IPS-15b (cell line): ENCODE data around the gene C5.

Experiments
- H3K27me3 ChIP-seq: one replicate; pipeline ENCODE4 v1.6.1; 2013; ENCODE audit warnings: low read length; ENCODE audit not compliant: control insufficient read depth, insufficient read depth
- H3K36me3 ChIP-seq: one replicate; pipeline ENCODE4 v1.6.1; 2013; ENCODE audit warnings: low read length; ENCODE audit not compliant: control insufficient read depth, insufficient read depth
- H3K4me1 ChIP-seq: one replicate; pipeline ENCODE4 v1.6.1; 2013; ENCODE audit warnings: mild to moderate bottlenecking, low read length; ENCODE audit not compliant: control insufficient read depth, insufficient read depth
- H3K4me3 ChIP-seq: one replicate; pipeline ENCODE4 v1.5.1; 2013; ENCODE audit warnings: low read depth, low read length
- H3K9ac ChIP-seq: one replicate; pipeline ENCODE4 v1.6.1; 2013; ENCODE audit warnings: low read depth, mild to moderate bottlenecking, low read length
- H3K9me3 ChIP-seq: one replicate; pipeline ENCODE4 v1.6.1; 2013; ENCODE audit warnings: mild to moderate bottlenecking, low read length; ENCODE audit not compliant: control insufficient read depth, insufficient read depth

The C5 gene

DNA sequence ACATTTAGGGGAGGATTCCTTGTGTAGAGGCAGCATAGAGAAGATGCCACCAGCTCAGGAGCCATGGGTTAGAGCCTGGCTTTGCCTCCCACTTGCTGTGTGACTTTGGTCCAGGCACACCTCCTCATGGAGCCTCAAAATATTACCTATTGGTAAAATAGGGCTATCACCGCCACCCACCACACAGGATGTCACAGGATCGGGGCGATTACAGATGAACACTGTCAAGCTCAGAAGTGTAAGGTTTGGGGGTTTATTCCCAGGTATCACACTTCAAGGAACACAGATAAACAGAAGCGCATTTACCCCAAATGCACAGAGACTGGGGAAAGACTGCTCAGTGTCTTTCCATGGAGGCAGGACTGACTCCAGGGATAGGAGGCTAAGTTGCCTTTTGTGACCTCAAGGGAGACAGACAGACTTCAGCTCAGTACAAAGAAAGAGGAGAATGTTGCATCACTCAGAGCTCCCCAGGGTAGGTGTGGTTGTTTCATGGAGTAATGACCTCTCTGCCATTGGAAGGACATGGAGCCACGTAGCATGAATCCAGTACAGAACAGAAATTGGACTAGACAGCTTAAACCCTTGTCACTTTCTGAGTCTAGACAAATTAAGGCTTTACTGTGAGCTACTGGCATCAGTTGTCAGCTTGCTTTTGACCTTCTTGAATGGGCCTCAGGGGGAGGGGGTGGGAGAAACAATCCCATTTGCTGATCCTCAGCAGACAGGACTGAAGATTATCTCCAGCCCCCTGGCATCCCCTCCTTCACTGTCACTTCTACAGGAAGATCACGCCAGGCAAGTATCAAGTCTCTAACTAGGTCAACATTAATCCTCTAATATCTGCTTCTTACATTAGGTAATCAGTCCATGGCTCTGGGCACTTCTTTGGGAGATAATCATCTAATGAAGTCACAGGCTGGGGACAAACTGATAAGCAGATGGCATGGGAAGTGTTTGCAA, 130.0 kb downstream of the C5 start:
- no peaks in the 10 kb centered on the region for H3K36me3 ChIP-seq
- H3K4me1 ChIP-seq: peaks cover 8% of the 10 kb centered on the region
- H3K9me3 ChIP-seq: no peaks in the 10 kb centered on the region
- H3K9ac ChIP-seq: no peak overlapping the region
- no peaks in the 10 kb centered on the region for H3K27me3 ChIP-seq
- H3K4me3 ChIP-seq: no peak overlapping the region

DNA sequence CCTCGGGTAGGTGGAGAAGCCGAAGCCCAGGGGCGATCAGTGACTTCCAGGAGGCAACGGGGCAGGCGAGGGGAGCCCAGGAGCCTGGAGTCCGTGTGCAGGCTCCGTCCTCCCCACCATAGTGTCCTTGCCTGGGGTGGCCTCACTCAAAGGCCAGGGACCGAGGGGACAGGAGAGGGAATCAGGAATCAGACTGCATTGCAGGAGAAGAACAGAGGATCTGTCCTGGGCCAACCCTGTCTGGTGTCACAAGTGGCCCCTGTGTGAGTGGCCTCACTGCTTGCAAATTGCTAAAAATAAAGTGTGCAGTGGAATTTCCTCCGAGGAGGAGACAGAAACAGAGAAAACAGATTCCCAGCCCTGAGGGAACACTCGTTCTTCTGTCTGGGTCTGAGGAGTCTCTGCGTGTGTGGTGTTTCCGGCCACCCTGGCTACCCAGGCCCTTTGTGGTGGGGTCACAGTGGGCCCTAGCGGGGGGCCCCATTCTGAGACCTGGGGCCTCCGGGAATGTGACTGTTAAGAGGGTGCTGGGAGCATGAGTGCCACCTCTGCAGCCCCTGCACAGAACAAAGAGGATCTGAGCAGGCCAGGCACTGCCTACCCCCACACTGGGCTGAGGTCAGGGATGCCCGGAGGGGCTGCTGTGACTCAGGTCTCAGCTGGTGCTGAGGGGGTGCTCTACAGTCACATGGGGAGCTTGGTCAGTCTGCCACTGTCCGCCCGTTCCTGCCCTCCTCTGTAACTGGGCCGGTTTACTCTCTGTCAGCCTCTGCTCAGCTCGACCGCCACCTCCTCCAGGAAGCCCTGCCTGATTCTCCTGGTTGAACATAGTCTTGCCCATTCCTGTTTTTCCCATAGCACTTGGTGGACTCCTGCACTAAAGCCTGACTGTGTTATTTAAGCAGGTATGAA, 130.9 kb downstream of the C5 start:
- Histone ChIP-seq H3K27me3 (no peaks in the 10 kb centered on the region), H3K9ac (no peak overlapping the region), H3K4me1 (peaks cover 3% of the 10 kb centered on the region), H3K4me3 (no peak overlapping the region), H3K9me3 (no peaks in the 10 kb centered on the region), H3K36me3 (no peaks in the 10 kb centered on the region)

DNA sequence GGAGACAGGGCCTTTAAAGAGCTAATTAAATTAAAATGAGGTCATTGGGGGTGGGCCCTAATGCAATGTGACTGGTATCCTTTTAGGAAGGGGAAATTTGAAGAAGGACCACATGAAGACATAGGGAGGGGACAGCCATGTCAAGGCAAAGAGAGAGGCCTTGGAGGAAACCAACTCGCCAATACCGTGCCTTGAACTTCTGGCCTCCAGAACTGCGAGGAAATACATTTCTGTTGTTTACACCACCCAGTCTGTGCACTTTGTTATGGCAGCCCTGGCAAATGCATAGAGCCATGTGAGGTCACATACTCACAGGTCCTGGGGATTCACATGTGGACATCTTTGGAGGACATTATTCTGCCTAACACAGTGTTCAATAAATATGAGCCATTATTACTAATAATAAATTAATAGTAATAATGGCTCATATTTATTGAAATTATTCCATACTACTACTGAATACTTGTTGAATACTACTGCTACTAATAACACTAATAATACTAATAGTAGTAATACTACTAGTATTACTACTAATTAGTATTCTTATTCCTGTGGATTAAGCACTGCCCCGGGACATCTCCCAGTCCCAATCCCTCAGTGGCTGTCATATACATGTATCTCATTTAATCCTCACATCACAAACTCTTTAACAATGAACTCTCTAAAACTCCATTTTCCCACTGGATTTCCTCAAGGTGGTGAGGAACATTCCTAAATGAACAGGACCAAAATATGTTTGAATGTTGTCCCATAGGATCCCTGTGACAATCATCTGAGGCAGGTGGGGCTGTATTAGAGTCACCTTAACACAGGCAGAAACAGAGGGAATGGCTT, 131.9 kb downstream of the C5 start:
- H3K4me1 ChIP-seq: peaks cover 5% of the 10 kb centered on the region
- H3K9ac ChIP-seq: no peak overlapping the region
- H3K4me3 ChIP-seq: no peak overlapping the region
- no peaks in the 10 kb centered on the region for H3K36me3 ChIP-seq
- no peaks in the 10 kb centered on the region for H3K9me3 ChIP-seq
- no peaks in the 10 kb centered on the region for H3K27me3 ChIP-seq

DNA sequence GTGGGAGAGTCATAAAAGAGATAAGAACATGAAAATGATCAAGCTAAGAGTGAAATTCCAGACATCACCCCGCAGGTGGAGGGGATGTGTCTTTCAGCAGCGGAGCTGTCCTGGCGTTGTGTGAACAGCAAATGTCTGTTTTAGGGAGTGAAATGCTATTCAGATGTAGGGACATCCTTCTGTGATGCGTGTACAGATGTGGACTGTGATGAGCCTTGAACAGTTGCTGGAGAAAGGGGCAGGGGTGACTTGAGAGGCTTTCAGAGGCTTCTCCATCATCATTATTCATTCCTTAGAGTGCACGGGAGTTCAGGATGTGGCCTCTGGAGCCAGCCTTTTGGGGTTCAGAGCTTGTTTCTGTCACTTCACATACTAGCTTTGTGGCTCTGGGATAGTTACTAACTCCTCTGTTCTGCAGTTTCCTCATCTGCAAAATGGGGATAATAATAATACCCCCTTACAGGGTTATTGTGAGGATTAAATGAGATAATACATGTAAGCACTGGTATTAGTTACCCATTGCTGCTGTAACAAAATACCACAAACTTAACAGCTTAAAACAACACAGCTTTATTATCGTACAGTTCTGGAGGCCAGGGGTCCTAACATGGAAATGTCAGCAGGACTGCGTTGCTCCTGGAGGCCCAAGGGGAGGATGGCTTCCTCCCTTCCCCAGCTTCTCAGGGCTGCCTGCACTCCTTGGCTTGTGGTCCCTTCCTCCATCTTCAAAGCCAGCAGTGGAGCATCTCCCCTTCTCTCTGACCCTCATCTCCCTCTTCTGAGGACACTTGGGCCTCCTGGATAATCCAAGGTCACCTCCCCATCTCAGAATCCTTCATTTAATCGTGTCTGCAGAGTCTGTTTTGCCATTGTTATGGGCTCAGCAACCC, 132.8 kb downstream of the C5 start:
- Histone ChIP-seq H3K27me3 (no peaks in the 10 kb centered on the region), H3K4me1 (peaks cover 5% of the 10 kb centered on the region), H3K4me3 (no peak overlapping the region), H3K9ac (no peak overlapping the region), H3K9me3 (no peaks in the 10 kb centered on the region), H3K36me3 (no peaks in the 10 kb centered on the region)

DNA sequence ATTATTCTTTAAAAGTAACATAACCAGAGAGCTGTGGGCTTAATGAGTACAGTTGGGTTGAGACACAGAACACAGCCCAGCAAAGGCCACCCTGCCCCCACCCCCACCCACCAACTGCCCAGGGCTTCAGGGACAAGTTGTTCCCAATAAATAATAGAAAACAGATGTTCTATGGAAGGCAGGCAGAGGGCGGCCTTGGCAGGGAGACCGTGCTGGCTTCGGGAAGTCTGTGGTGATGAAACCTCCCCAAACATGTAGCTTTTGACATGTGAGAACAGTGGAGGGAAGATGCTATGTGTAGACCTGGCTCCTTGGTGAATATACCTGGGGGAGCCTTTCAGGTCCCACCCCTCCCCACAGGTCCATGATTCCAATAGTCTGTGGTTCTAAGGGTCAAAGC, 133.5 kb downstream of the C5 start:
- no peaks in the 10 kb centered on the region for H3K9me3 ChIP-seq
- H3K27me3 ChIP-seq: no peaks in the 10 kb centered on the region
- H3K4me1 ChIP-seq: peaks cover 9% of the 10 kb centered on the region
- no peak overlapping the region for H3K4me3 ChIP-seq
- H3K9ac ChIP-seq: no peak overlapping the region
- H3K36me3 ChIP-seq: no peaks in the 10 kb centered on the region

DNA sequence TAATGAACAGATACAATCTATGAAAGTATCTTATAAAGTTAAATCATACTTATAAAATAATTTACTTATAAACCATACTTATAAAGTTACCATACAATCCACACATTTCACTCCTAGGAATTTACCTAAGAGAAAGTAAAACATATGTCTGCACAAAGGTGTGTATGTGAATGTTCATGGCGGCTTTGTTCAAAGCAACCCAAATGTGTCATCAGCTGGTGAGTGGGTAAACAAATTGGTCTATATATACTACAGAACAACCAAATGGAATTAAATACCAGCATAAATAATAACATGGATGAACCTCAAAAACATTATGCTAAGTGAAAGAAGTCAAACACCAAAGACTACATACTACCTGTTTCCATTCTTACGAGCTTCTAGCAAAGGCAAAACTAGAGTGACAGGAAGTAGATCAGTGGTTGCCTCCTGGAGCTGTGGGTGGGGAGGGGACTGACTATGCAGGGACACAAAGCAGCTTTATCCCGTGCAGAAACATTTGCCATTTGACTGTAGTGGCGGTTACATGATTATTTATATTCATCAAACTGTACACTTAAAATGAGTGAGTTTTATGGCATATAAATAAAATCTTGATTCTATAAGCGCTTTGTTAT, 134.1 kb downstream of the C5 start:
- Histone ChIP-seq H3K9me3 (no peaks in the 10 kb centered on the region), H3K36me3 (no peaks in the 10 kb centered on the region), H3K4me3 (no peak overlapping the region), H3K27me3 (no peaks in the 10 kb centered on the region), H3K4me1 (peaks cover 9% of the 10 kb centered on the region), H3K9ac (no peak overlapping the region)

DNA sequence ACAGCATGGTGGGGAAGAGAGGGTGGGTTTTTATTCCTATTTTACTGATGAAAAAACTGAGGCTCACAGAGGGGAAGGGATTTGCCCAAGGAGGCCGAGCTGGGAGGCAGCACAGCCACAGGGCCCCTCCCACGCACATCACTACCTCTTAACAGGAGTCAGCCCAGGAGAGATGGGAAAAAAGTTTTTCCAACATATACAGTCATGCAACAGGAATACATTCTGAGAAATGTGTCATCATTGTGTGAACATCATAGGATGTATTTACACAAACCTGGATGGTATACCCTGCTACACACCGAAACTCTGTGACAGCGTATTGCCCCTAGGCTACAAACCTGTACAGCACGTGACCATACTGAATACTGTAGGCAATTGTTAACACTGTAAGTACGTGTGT, 135.1 kb downstream of the C5 start:
- peaks cover 9% of the 10 kb centered on the region for H3K4me1 ChIP-seq
- H3K9ac ChIP-seq: no peak overlapping the region
- H3K4me3 ChIP-seq: no peak overlapping the region
- no peaks in the 10 kb centered on the region for H3K27me3 ChIP-seq
- H3K9me3 ChIP-seq: no peaks in the 10 kb centered on the region
- no peaks in the 10 kb centered on the region for H3K36me3 ChIP-seq

DNA sequence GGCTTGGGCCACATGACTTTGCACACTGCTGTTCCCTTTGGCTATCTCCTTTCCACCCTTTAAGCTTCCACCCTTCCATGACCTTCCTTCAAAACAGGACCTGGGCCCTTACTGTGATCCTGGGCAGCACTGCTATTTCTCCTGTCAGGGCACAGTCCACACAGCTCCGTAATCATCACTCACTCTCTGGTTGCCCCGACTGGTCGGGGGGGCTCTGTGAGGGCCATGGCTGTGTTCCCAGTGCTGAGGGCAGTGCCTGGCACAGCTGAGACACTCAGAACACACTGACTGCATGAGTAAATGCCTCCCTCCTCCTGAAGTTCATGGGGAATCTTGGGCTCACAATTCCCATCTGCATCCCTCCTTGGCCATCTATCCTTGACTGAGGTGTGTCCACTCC, 135.7 kb downstream of the C5 start:
- H3K27me3 ChIP-seq: no peaks in the 10 kb centered on the region
- H3K36me3 ChIP-seq: no peaks in the 10 kb centered on the region
- peaks cover 9% of the 10 kb centered on the region for H3K4me1 ChIP-seq
- no peak overlapping the region for H3K9ac ChIP-seq
- H3K4me3 ChIP-seq: no peak overlapping the region
- H3K9me3 ChIP-seq: no peaks in the 10 kb centered on the region

DNA sequence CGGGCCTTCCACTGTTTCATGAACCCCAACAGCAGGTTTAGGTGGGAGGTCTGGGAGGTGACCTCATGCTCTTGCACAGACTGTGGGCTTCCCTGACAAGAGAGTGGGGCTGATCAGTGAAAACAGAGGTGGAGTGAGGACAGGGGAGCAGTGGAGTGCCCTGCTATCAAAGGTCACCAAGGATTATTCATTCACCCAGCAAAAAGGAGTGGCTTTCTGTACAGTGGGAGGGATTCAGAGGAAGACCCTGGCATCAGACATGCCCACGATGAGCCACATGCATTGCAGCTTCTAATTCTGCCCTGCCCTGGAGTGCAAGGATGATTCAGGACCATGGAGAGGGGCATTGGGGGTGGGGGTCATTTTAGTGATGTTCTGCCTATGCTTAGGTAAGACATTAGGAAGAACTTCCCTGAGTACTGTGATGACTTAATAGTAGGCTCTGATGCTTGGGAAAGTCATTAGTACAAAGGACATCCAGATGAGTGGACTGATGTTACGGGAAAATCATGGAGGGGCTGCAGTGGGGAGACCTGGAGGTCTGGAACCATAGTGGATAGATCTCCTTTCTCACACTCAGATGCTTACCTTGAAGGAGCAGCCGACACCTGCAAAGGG, 136.3 kb downstream of the C5 start:
- no peaks in the 10 kb centered on the region for H3K9me3 ChIP-seq
- no peaks in the 10 kb centered on the region for H3K36me3 ChIP-seq
- H3K4me1 ChIP-seq: peaks cover 9% of the 10 kb centered on the region
- H3K4me3 ChIP-seq: no peak overlapping the region
- H3K27me3 ChIP-seq: no peaks in the 10 kb centered on the region
- H3K9ac ChIP-seq: no peak overlapping the region

DNA sequence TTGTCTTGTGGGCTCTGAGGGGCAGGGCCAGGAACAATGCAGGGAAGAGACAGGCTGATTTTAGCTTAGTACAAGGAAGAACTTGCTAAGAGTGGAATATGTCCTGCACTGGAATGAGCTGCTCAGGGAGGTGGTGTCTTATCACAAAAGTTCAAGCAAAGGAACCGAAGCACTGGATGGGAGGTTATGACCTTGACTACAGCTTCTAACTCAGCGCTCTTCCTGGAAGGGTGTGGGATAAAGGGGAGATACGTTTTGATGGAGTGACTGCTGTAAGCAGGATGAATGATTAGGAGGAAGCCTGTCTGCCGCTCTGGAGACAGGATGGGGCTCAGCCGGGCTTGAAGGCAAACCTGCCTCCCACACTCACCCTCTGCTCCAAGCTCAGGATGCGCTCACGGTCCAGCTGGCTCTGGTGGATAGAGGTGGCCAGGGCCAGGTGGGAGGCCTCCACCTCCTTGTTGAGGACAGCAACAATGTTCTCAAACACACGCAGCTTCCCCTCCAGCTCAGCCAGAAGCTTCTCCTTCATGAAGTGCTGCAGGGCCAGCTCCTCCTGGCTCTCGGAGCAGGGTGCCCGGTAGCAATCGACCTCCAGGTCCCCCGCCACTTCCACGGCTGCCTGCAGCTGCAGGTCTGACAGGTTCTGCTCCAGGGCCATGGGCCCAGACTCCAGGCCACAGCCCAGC, 137.0 kb downstream of the C5 start:
- Histone ChIP-seq H3K27me3 (no peaks in the 10 kb centered on the region), H3K36me3 (no peaks in the 10 kb centered on the region), H3K4me3 (no peak overlapping the region), H3K9me3 (no peaks in the 10 kb centered on the region), H3K9ac (no peak overlapping the region), H3K4me1 (peaks cover 9% of the 10 kb centered on the region)
